LoVo (cell line): ENCODE measurements around the gene MAP4.
"Not testable (repeated sequence)": the region's sequence is repeated elsewhere in the genome, so short reads cannot be mapped to it uniquely, and the experiment has no call there.

Source experiments
- DNase-seq: peaks from one replicate; pipeline ENCODE4 v3.0.0-alpha.2; 2016; ENCODE audit warnings: low spot score

MAP4 gene

DNA sequence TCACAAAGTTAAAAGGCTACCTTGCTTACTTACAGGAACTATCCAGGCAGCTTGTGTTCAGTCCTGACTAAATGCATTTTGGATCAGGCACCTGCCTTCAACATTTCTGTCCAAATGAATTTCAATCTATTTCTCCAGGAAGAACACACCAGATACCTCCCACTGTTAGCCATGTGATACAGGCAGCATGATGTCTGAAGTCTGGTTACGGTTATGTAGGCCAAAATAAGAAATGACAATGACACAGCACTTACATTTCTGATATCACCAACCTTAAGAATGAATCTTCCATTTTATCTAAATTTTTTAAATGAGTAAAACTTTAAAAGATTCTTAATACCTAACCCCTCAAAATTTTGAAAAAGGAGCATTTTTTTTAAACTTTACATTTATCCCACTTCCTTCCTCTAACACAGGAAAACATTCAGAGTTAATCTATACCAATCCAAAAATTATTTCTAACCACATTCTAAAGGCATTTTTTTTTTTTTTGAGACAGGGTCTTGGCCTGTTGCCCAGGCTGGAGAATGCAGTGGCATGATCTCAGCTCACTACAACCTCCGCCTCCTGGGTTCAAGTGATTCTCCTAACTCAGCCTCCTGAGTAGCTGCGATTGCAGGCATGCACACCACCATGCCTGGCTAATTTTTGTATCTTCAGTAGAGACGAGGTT, at the start of gene MAP4:
MAP4 (minus strand) TSS at position 116 of the 673 bp plus-strand sequence. CDS start 17,556 bp downstream, outside the sequence.
- DNase-seq: no peak

- DNase-seq: no peak
Measured at GRCh38 chr3:48065035-48065434, 48.8 kb upstream of the MAP4 start.

DNA sequence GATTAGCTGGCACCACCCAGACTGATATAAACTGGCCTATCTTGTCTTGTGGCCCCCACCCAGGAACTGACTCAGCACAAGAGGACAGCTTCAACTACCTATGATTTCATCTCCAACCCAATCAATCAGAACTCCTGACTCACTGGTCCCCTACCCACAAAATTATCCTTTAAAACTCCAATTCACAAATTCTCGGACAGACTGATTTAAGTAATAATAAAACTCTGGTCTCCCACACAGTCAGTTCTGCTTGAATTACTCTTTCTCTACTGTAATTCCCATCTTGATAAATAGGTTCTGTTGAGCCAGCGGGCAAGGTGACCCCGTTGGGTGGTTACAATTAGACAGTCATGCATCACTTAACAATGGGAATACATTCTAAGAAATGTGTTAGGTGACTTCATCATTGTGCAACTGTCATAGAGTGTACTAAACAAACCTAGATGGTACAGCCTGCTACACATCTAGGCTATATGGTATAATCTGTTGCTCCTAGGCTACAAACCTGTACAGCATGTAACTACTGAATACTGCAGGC, 48.1 kb upstream of the MAP4 start:
- no peak for DNase-seq

GRCh38 chr3:48061586-48061985, 45.4 kb upstream of the MAP4 start:
- not testable (repeated sequence) for DNase-seq

DNA sequence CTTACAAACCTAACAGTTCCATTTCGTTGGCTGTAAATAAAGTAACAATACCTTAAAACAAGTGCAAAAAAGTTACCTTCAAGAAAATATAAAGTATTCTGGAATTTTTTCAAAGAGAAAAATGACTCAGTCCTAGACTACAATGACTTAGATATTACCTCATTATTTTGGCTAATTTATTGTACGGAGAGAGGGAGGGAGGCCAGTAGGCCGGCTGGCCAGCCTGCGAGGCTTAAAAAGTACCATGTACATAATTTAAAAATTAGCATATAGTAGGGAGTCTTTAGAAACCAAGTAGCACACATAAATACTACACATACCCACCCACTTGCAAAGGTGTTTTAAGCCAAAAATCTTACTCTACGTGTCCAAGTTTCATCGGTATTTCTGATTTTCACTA, 41.9 kb upstream of the MAP4 start:
- no peak for DNase-seq

DNA sequence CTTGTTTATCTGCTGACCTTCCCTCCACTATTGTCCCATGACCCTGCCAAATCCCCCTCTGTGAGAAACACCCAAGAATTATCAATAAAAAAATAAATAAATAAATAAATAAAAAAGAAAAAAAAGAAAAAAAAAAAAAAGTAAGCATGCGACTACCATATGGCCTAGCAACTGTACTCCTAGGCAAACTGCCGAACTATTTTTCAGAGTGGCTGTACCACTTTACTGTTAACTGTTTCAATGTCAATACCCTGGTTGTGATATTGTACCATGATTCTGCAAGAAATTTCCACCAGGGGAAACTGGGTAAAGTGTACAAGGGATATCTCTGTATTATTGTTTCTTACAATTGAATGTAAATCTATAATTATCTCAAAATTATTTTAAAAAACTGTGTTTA, 41.3 kb upstream of the MAP4 start:
- no peak for DNase-seq

DNA sequence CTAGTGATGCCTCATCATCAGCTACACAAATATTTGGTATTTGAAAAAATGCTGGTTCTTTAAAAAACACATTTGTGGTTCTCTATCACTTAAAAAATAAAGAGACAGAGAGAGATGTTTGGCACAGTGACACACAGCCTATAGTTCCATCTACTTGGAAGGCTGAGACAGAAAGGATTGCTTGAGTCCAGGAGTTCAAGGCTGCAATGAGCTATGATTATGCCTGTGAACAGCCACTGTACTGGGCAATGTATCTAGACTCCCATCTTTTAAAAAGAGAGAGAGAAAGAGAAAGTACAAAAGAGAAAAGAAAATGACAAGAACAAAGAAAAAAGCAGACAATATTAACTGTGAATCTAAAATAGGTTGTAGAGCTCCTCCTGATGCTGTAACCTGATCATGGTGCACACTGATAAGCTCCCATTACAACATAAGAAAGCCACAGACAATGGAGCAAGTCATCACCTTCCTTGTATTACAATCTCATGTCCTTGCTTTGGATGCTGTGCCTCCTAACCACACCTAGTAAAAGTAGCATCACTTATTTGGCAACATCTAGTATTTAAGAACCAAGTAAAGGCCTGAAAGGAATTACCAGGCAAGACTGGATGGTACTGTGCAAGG, 31.7 kb upstream of the MAP4 start:
- no peak for DNase-seq

DNA sequence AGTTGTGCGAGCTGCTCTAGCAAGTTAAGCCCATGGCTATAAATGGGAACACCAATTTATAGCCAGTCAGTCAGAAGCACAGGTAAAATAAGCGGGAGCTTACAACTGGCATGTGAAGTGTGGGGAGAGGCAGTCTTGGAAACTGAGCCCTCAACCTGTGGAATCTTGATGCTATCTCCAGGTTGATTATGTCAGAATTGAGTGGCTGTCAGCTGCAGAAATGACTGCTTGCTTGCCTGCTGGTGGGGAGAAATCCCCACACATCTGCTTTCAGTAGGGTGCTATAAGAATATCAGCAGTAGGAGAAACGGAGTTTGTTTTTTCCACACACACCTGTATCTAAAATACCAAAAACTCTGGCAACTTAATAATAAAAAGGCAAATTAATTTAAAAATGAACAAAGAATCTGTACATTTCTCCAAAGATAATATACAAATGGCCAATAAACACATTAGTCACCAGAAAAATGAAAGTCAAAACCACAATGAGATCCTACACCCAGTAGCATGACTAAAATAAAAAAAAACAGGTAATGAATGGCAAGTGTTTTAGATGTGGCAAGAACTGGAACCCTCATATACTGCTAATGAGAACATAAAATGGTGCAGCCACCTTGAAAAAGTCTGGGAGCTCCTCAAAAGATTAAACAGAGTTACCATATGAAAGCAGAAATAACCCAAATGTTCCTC, 26.0 kb upstream of the MAP4 start:
- DNase-seq: no peak

- DNase-seq: peak; percentile 31
Measured at GRCh38 chr3:48039487-48040190, 23.4 kb upstream of the MAP4 start.

DNA sequence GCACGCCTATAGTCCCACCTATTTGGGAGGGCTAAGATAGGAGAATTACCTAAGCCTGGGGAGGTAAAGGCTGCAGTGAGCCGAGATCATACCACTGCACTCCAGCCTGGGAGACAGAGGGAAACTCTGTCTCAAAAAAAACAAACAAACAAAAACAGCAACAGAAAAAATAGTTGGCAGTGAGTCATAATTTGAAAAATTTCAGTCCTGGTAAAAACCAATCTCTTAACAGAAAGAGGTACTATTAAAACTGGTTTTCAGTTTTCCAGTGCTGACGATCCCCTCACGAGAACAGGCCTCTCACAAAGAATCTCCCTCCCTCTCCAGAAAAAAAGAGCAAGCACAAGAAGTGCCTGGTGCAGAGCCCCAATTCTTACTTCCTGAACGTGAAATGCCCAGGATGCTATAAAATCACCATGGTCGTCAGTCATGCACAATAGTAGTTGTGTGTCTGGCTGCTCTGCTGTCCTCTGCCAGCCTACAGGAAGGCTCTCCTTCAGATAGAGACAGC, 22.8 kb upstream of the MAP4 start:
- DNase-seq: no peak

GRCh38 chr3:48034000-48034516, 17.8 kb upstream of the MAP4 start:
- DNase-seq: peak; percentile 27

- no peak for DNase-seq
Measured at GRCh38 chr3:48030188-48030587, 14.0 kb upstream of the MAP4 start.

GRCh38 chr3:48026951-48027908, 11.0 kb upstream of the MAP4 start:
- DNase-seq: no peak

DNA sequence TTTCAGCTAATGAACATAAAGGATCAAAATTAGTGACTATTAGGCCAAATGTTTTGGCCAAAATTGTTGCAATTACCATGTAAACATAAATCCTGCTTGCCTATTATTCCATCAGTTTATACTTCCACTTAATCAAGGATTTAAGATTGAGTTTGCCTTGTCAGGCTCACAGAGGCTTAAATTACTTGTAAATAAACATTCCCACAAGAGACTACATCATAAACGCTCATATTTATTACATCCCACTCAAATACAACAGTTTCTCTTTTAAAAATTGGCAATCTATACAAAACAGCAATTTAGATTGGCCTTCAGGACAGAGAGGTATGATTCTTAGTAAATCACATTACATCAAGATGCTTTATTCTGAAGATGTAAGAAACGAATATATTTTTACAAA, 9.9 kb upstream of the MAP4 start:
- no peak for DNase-seq

DNA sequence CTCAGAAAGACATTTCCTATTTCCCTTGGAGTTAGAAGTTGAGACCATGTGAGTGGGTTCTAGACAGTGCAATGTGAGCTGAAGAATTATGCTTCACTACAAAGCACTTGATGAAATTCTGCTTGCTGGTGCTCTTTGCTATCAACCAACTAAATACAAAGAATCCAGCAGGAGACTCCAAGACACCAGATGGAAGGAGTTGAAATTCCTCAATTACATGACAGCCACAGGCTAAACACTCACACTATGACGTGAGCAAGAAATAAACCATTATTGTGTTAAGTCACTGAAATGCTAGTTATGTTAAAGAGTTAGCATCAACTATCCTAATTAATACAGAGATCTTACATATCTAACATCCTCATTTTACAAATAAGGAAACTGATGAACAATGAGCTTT, 8.2 kb upstream of the MAP4 start:
- DNase-seq: no peak

- no peak for DNase-seq
Measured at GRCh38 chr3:48023377-48023776, 7.2 kb upstream of the MAP4 start.

DNA sequence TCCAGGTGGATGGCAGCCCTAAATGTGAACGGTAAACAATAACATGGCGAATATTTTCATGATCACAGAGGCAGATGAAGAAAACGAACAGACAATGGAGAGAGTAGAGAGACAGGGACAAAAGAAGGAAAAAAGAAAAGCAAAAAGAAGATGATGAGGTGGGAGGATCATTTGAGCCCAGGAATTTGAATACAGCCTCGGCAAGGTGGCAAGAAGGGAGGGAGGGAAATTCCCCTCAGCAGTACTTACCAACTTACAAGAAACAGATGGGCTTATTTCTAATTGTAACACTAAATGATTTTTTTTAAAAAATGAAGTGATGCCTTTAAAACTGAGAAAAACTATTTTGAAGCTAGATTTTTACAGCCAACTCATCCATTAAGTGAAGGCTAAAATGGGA, 6.0 kb upstream of the MAP4 start:
- no peak for DNase-seq

DNA sequence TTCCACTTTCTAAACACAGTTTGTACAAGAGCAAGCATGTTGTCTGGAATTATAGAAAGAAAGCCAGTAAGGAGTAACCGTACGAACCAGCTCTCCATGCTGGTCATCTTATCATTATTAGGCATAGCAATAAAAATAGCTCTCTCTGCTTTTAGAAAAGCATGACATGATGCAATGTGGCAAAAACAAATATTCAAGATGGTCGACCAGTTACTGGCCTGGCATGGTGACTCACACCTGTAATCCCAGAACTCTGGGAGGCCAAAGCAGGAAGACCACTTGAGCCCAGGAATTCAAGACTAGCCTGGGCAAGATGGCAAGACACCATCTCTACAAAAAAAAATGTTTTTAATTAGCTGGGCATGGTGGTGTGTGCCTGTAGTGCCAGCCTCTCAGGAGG, 2.6 kb upstream of the MAP4 start:
- DNase-seq: peak; percentile 65

DNA sequence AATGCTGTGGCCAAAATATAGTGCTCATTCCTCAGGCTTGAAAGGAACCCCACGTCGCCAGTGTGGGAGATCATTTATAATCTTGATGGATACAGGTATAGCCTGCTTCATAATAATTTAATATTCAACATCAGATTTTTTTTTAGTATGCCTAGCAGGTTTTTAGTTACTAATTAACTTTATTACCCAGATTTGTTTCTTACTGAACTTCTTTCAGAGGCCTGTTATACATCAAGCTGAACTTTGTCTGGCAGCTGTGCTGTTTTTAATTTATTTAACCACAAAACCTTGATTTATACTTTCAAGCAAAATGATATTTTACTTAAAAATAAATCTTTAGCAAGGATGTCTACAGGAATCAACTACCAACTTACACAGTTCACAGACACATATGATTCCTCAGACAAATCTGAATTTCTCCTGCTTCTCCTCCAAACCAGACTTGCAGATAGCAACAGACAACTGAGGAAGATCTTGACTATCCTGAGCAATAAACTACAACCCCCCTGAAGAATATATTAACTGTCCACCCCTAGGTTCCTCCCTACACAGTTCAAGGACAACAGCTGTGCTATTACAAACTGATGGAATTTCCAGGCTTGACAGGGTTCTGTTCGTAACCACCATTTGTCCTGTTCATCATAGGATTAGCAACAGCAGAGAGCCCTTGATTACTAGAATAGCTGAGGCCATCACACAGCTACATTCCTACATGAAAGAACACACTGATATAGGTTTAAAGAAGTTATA, 610 bp downstream of the MAP4 start:
- no peak for DNase-seq

GRCh38 chr3:48014358-48014757, 1.9 kb downstream of the MAP4 start:
- no peak for DNase-seq
